Keratinocyte (primary cell): ENCODE data around the gene ATP2B2.

ENCODE experiments used
- CTCF ChIP-seq, 3 experiments: IDR thresholded peaks in 1 of 3; conservative IDR thresholded peaks in 1 of 3; optimal IDR thresholded peaks in 1 of 3; 2 replicates in 2 of 3; 3 replicates in 1 of 3; pipeline versions ENCODE3 to v1.5.1; 2011; ENCODE audit warnings: low read length in 3 of 3, mild to moderate bottlenecking in 3 of 3, moderate library complexity in 2 of 3, control low read depth in 1 of 3, inconsistent platforms in 1 of 3; ENCODE audit not compliant: insufficient read depth in 2 of 3; ENCODE audit errors: extremely low read depth in 1 of 3
- EZH2 ChIP-seq: IDR thresholded peaks from one replicate; pipeline ENCODE4 v1.6.1; 2012; ENCODE audit warnings: inconsistent platforms, mild to moderate bottlenecking, low read length, moderate library complexity

- no peak for TF ChIP-seq CTCF (optimal IDR thresholded peaks at IDR 0.05 in 1 of 3, IDR thresholded peaks at IDR 0.05 in 1 of 3, conservative IDR thresholded peaks at IDR 0.05 in 1 of 3; ENCODE audit: extremely low read depth in 1 of 3, insufficient read depth in 2 of 3, low read length in 3 of 3)
- TF ChIP-seq EZH2, result no peak
Measured at GRCh38 chr3:10384541-10385360, 120.6 kb downstream of the ATP2B2 start.
